GM21381 (cell line): Measurements from ENCODE around the gene SLAMF8.
A peak's percentile ranks its signal among the peaks of the same experiment; 100 is the strongest.

Source experiments
- ATAC-seq: cut with Tn5 transposase; IDR thresholded peaks from one replicate; pipeline ENCODE4 v1.9.1; 2021; ENCODE audit warnings: mild to moderate bottlenecking, moderate library complexity; ENCODE audit not compliant: unreplicated experiment

SLAMF8 gene

GRCh38 chr1:159845751-159846629 lies 19.3 kb downstream of the SLAMF8 start:
- ATAC-seq: no peak

DNA sequence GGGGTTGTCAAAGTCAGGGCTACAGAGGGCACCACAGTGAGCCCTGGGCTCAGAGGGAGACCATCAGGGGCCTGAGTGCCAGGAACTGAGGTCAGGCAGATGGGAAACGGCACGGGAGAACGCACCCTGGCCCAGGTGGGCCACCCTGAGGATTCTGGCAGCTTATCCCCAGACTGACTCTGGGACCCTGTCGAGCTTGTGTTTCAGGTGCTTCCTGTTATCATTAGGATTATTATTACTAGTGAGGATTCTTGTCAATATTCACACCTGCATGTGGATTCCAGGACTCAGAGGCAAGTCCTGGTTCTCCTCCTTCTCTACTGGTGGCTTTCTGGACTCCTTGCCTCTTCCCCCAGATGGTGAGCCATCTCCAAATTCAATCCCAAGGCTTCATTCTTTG lies 20.6 kb downstream of the SLAMF8 start:
- no peak for ATAC-seq

- no peak for ATAC-seq
Measured at GRCh38 chr1:159848326-159848725, 21.7 kb downstream of the SLAMF8 start.

DNA sequence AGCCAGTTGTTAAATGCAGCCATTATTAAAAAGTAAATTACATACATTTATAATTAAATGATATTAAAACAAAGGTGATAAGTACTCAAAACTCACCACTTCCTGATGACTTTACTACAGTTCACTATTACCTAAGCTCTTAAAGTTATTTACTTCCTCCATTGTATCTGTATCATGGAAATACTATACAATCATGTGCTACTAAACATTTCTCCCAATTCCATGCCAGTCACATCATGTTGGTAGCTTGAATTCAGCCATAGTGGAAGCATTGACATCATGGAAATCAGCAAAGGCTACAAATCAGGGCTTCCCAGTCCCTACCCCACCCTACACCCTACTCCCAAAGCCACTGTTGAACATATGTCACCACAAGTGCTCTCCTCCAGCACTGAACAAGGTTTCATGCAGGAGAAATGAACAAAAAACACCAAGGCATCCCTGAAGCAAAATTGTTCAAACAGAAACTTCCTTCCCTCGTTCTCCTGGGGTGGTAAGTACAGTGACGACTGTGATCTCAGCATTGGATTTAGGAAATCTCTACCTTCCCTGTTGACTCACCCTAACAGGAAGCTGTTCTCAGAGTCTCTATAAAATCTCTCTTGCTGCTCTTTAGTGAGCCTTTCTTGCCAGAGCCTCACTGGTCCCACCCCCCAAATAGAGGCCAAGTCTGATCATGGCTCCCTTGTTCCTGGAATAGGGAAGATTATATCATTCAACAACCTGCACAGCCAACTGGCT lies 23.1 kb downstream of the SLAMF8 start:
- ATAC-seq: no peak

- no peak for ATAC-seq
Measured at GRCh38 chr1:159851407-159851806, 24.7 kb downstream of the SLAMF8 start.

GRCh38 chr1:159853417-159854115 lies 26.9 kb downstream of the SLAMF8 start:
- ATAC-seq: no peak

DNA sequence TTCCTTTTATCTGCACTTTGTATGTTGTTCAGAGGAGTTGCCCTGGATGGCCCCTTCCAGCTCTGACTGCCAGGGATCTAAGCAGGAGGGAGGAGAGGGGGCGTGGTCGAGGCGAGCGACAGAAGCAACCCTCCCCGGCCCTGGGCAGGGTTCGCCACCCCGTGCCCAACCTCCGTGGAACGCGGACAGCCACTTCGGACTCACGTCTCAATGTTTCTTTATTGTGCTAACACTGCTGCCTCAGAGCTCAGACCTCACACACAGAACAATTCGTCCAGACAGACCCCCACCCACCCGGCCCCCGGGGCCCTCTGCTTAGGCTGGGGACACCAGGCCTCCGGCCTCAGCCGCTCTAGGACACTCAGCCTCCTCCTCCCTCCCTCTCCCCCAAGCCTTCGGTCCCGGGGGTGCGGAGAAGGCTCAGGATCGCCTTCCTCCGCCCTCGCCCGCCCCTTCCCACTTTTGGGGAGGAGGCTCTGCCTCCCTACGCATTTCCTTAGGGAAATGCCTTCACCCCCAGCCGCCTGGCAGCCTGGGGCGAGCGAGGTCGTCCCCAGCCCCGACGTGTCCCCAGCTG lies 27.5 kb downstream of the SLAMF8 start:
- peak; percentile 16 for ATAC-seq

DNA sequence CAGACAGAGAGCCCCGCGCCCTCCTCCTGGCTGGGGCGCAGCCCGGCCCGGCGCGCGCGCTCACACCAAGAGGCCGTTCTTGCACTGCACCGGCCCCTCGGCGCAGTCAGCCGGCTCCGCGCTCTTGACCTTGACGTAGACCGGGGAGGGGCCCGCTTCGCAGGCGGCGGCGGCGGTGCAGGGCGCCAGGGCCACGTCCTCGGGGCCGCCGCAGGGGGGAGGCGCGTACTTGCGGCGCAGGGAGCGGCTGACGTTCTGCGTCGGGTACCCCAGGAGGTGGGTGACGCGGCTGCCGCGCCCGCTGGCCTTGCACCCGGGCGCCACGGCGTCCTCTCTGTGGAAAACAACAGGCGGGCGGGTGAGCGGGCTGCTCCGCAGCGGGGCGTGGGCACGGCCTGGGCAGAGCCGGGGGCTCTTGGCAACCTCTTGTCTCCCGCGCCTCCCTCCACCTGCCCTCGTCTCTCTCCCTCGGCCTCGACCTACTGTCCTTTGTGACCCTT lies 28.1 kb downstream of the SLAMF8 start:
- ATAC-seq: peak; percentile 85

DNA sequence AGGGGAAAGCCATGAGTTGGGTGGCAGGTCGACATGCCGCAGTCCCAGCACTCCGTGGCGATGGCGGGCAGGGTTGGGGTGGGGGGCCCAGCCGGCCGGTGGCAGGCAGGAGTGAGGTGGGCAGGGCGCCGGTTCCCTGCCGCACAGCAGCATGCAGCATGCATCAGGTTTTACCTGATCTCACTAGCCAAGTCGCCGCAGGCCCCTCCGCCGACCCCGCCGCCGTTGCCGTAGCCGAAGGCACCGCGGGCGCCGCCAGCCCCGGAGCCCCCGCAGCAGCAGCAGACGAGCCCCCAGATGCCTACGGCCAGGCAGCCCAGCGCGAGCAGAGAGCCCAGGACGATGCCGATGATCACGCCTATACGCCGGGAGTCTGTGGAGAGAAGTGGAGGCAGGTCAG lies 29.0 kb downstream of the SLAMF8 start:
- ATAC-seq: no peak

GRCh38 chr1:159856576-159856975 lies 29.9 kb downstream of the SLAMF8 start:
- ATAC-seq: no peak

DNA sequence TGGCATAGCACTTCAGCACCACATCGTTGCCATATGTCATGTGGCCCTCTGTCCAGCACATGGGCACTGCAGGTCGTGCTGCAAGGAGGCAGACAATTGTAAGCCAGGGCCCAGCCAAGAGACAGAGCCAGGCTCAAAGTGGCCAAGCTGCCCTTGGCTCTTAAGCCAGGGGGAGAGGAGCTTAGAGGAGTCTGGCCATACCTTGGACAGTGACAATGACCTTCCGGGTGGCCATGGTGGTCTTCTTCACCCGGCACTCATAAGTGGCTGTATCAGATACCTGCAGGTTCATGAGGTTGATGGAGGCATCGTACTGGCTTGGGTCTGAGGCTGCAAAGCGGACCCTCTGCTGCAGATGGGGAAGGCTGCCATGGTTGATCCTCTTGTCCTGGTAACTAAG lies 31.2 kb downstream of the SLAMF8 start:
- no peak for ATAC-seq

GRCh38 chr1:159859767-159860322 lies 33.2 kb downstream of the SLAMF8 start:
- ATAC-seq: no peak

- ATAC-seq: no peak
Measured at GRCh38 chr1:159860456-159860855, 33.8 kb downstream of the SLAMF8 start.

DNA sequence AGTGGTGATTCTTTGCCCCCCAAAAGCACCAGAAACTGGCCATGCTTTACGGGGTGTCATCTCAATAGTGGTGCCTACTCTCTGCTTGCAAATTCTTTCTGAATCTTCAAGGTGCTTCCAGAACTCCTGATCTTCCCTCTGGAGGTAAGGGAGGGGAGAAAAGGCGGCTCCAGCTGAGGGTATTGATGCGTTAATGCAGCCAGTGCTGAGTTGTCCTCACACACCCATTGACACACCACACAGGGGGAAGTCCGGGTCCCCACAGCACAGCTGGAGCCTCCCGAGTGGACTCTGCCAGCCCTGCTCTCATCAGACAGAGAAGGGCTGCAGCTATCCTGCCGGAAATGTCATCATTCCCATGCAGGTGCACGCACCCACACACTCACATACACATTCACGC lies 34.5 kb downstream of the SLAMF8 start:
- no peak for ATAC-seq

DNA sequence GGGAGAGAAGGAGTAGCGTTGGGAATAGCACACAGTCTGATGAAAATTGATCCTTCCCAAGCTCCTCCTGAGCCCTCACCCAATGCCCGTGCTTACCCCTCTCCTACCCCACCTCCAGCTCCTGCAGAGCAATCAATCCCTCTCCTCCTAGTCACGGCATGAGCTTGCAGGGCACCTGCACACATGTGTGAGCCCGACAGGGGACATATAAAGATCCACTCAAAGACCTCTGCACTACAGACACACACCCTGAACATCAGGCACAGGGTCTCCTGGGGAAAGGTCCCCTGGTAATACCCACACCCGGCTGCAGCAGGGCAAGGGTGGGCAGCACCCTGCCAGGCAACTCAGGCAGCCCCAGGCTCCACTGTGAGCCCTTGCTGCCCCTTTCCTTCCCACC lies 35.4 kb downstream of the SLAMF8 start:
- ATAC-seq: no peak

DNA sequence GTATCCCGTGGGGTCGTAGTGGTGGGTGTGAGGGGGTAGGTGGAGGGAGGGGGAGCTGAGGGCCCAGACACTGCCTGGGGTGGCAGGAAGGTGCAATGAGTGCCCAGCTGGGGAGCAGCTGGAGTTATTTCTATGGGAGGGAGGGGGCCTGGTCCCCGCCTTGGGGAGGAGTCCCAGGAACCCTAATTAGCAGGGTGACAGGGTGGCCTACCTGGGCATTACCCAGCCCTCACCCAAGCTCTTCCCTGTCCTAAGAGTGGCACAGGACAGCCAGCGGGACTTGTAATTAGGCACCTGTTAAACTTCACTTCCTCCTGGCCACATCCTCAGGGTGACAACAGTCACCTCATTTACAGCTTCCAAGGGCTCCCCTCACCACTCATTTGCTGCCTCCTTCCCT lies 35.9 kb downstream of the SLAMF8 start, which contains the start of gene VSIG8:
TSS of gene VSIG8 (minus strand) at position 101 of the 400 bp plus-strand sequence. CDS start 136 bp downstream, outside the sequence.
- no peak for ATAC-seq

DNA sequence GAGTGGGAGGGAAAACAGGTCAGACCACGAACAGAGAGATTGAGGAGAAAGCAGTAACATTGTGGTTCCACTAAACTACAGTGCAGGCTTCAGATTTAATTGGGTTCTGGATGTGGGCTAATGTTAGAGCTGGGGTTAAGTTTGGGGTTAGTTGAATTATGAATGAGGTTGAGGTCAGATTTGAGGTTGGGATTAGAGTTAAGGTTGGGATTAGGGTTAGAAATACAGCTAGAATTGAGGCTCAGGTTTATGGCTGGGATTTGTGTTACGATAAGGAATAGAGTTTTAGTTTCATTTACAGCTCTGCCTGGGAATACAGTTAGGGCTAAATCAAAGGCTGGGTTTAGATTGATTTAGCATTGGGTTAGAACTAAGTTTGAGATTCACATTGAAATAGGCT lies 37.6 kb downstream of the SLAMF8 start:
- no peak for ATAC-seq

- no peak for ATAC-seq
Measured at GRCh38 chr1:159866066-159866465, 39.4 kb downstream of the SLAMF8 start.

- ATAC-seq: no peak
Measured at GRCh38 chr1:159866905-159867663, 40.4 kb downstream of the SLAMF8 start.

GRCh38 chr1:159867664-159868026 lies 41.0 kb downstream of the SLAMF8 start:
- ATAC-seq: no peak
